HCT116 (cell line): ENCODE data around the gene CCND1. TPM values are rescaled to one million over a fixed set of nuclear protein-coding genes. Genes with fewer than 3 reads are reported as not detected.
A peak's percentile ranks its signal among the peaks of the same experiment; 100 is the strongest.

Source experiments
- ATAC-seq: fragments of 200-7000 bp; cut with Tn5 transposase; 2 replicates; pipeline ENCODE4 v1.9.1; 2020; ENCODE audit warnings: mild to moderate bottlenecking, moderate library complexity
- BruUV-seq: library from RNA; stranded (reverse); fragments of 400-500 nt; replicated peaks from 2 replicates; lab custom pipeline; 2021; lab: Mats Ljungman, UMichigan
- CTCF ChIA-PET: fragments of 300-600 bp; sonication (Branson Sonifier 250); formaldehyde crosslinking; loops from one replicate; lab custom pipeline; 2021; ENCODE audit warnings: antibody characterized with exemption; lab: Charles Lee
- POLR2A ChIA-PET: fragments of 300-600, 350-600 bp; sonication (Branson Sonifier 250); formaldehyde crosslinking; loops from one replicate; lab custom pipeline; 2021; ENCODE audit warnings: antibody characterized with exemption; lab: Charles Lee
- RAD21 ChIA-PET, 2 experiments: fragments of 300-600 bp; sonication (Branson Sonifier 250); formaldehyde crosslinking; loops; one replicate each; lab custom pipeline; 2023; ENCODE audit warnings: low total read pairs in 2 of 2; ENCODE audit not compliant: uncharacterized antibody in 2 of 2, unreplicated experiment in 2 of 2, low non-redundant PET in 1 of 2; lab: Charles Lee
- DNase-seq: peaks from one replicate; pipeline ENCODE4 v3.0.0-alpha.2; 2010; ENCODE audit warnings: low read depth, low spot score
- H2AFZ ChIP-seq: fragments of 200-600 bp; shearing (Covaris generic), sonication (generic); 2 replicates; pipeline ENCODE4 v1.6.1; 2017; ENCODE audit warnings: low read depth, mixed run types, mixed read lengths, antibody characterized with exemption, low read length; ENCODE audit not compliant: poor library complexity, severe bottlenecking
- H3K27ac ChIP-seq: 2 replicates; pipeline ENCODE4 v1.5.1; 2012; ENCODE audit warnings: low read depth, low read length
- H3K27me3 ChIP-seq: fragments of 200-600 bp; sonication (generic); 2 replicates; pipeline ENCODE4 v1.6.1; 2016; ENCODE audit warnings: mixed run types, low read length, mixed read lengths; ENCODE audit not compliant: insufficient read depth
- H3K36me3 ChIP-seq, 2 experiments: fragments of 200-500 bp in 1 of 2; fragments of 200-600 bp in 1 of 2; sonication (Bioruptor generic) in 1 of 2; sonication (generic) in 1 of 2; 2 replicates each; pipeline versions ENCODE4 v1.5.1 to v1.6.1; 2014 to 2016; ENCODE audit warnings: low read length in 2 of 2, inconsistent platforms in 1 of 2, mixed read lengths in 1 of 2, mixed run types in 1 of 2; ENCODE audit not compliant: insufficient read depth in 2 of 2, control insufficient read depth in 1 of 2
- H3K4me1 ChIP-seq, 2 experiments: fragments of 200-600 bp in 1 of 2; sonication (generic) in 1 of 2; 2 replicates each; pipeline versions ENCODE4 v1.5.1 to v1.6.1; 2012 to 2017; ENCODE audit warnings: low read length in 2 of 2, inconsistent platforms in 1 of 2, mild to moderate bottlenecking in 1 of 2, mixed read lengths in 1 of 2, mixed run types in 1 of 2, moderate library complexity in 1 of 2; ENCODE audit not compliant: insufficient read depth in 2 of 2, control insufficient read depth in 1 of 2
- H3K4me2 ChIP-seq: fragments of 200-600 bp; sonication (generic); 2 replicates; pipeline ENCODE4 v1.6.1; 2017; ENCODE audit warnings: mixed run types, low read length, mixed read lengths
- H3K4me3 ChIP-seq, 2 experiments: fragments of 200-600 bp in 1 of 2; sonication (generic) in 1 of 2; replicated peaks in 1 of 2; 2 replicates each; pipeline ENCODE4 v1.5.1; 2011 to 2016; ENCODE audit warnings: low read length in 2 of 2, control low read depth in 1 of 2, low read depth in 1 of 2, mild to moderate bottlenecking in 1 of 2, mixed read lengths in 1 of 2, mixed run types in 1 of 2
- H3K79me2 ChIP-seq: fragments of 200-600 bp; sonication (generic); 2 replicates; pipeline ENCODE4 v1.6.1; 2017; ENCODE audit warnings: mild to moderate bottlenecking, mixed run types, low read length, moderate library complexity, mixed read lengths; ENCODE audit not compliant: insufficient read depth
- H3K9ac ChIP-seq: fragments of 200-600 bp; sonication (generic); 2 replicates; pipeline ENCODE4 v1.6.1; 2016; ENCODE audit warnings: low read length, mixed read lengths
- H3K9me2 ChIP-seq: fragments of 200-600 bp; sonication (generic), shearing (Covaris generic); 2 replicates; pipeline ENCODE4 v1.6.1; 2017; ENCODE audit warnings: mixed run types, mild to moderate bottlenecking, moderate library complexity; ENCODE audit not compliant: insufficient read depth
- H3K9me3 ChIP-seq, 2 experiments: fragments of 200-500 bp in 1 of 2; fragments of 200-600 bp in 1 of 2; sonication (Bioruptor generic) in 1 of 2; sonication (generic) in 1 of 2; 2 replicates each; pipeline ENCODE4 v1.6.1; 2014 to 2017; ENCODE audit warnings: low read length in 2 of 2, mixed read lengths in 2 of 2, inconsistent platforms in 1 of 2, low read depth in 1 of 2, mild to moderate bottlenecking in 1 of 2, mixed run types in 1 of 2, moderate library complexity in 1 of 2; ENCODE audit not compliant: control insufficient read depth in 1 of 2, insufficient read depth in 1 of 2
- H4K20me1 ChIP-seq: fragments of 200-600 bp; sonication (generic), shearing (Covaris generic); 2 replicates; pipeline ENCODE4 v1.6.1; 2017; ENCODE audit warnings: mixed run types, mild to moderate bottlenecking, moderate library complexity; ENCODE audit not compliant: insufficient read depth
- POLR2A ChIP-seq: IDR thresholded peaks from 2 replicates; pipeline ENCODE4 v1.7.0; 2011; ENCODE audit warnings: borderline replicate concordance; ENCODE audit not compliant: insufficient read depth, insufficient read length; ENCODE audit errors: extremely low read depth
- POLR2AphosphoS5 ChIP-seq: IDR thresholded peaks from 2 replicates; pipeline ENCODE4 v1.6.1; 2011; ENCODE audit warnings: mild to moderate bottlenecking, low read depth, low read length, moderate library complexity
- SIN3A ChIP-seq: IDR thresholded peaks from 2 replicates; pipeline ENCODE4 v1.6.1; 2012; ENCODE audit warnings: low read depth
- SP1 ChIP-seq: IDR thresholded peaks from 2 replicates; pipeline ENCODE4 v1.6.1; 2012; ENCODE audit warnings: low read depth
- TCF7L2 ChIP-seq: IDR thresholded peaks from 2 replicates; pipeline ENCODE4 v1.7.0; 2011; ENCODE audit warnings: borderline replicate concordance, inconsistent platforms; ENCODE audit not compliant: insufficient read depth, insufficient read length; ENCODE audit errors: extremely low read depth
- ZFX ChIP-seq: fragments of 450-650 bp; IDR thresholded peaks from 2 replicates; pipeline ENCODE4 v1.6.1; 2017
- intact Hi-C: fragments of 100-400 bp; cut with micrococcal nuclease; formaldehyde crosslinking; loops from 2 replicates; pipeline ENCODE4 v1.10.0; 2022
- total RNA-seq: library from RNA; stranded (reverse); gene quantifications from one replicate; pipeline ENCODE4 v1.2.1, GENCODE V29; 2021; ENCODE audit not compliant: unreplicated experiment
- TF ChIP-seq, protein P1 (sequence below): IDR thresholded peaks from 2 replicates; pipeline ENCODE4 v1.6.1; 2011; ENCODE audit warnings: mild to moderate bottlenecking, low read length, moderate library complexity; ENCODE audit not compliant: insufficient replicate concordance; ENCODE audit errors: extremely low read depth
- TF ChIP-seq, protein P2 (sequence below): IDR thresholded peaks from 2 replicates; pipeline ENCODE4 v1.6.1; 2012

CCND1 gene
- total RNA-seq, 1 experiment from 2014 or later: 601 TPM

DNA sequence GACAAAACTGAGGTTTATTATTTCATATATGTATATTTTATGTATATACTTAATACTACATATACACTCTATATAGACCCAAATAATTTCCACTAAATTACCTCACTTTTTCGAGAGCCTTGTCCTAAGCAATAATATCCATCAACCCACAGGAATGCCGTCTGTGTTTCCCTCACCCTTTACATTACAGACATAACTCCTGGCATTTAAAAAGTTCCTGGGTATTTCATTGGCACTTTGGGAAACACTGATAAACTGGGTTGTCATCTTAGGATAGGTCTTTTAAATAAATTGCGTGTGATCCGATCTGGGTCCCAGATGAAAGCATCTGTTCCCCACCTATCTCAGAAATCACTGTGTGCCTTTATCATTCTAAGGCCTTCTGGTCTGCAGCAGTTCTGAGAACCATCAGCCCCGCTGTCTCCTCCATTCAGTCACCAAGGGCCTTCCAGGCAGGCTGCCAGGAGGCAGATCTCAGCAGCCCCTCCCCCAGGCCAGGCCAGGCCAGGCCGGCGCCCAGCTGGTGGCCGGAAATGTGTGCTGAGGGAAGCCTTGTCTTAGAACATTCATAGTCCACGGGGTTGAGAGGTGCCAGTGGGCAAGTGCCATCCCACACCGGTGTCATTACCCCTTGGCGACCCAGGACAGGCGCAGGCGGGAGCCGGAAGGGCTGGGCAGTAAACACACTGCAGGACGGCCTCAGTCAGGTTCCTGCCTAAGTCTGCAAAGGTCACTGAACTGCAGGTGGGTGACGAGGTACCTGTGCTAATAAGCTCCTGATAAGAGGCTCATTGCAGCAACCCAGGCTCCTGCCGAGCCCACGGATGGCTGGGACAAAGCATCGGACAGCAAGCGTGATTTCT lies 59.6 kb downstream of the CCND1 start:
- Histone ChIP-seq H3K4me3 (peak overlapping the region; percentile 0 to 40), H3K9me3 (no peaks in the 10 kb centered on the region), H3K4me1 (peaks cover 46 to 68% of the 10 kb centered on the region in 2 experiments), H3K9me2 (no peaks in the 10 kb centered on the region), H3K9ac (peak overlapping the region; percentile 44), H3K27me3 (no peaks in the 10 kb centered on the region), H4K20me1 (no peaks in the 10 kb centered on the region), H3K36me3 (no peaks in the 10 kb centered on the region), H2AFZ (peak overlapping the region; percentile 29)
- no peak for DNase-seq
- intact Hi-C loops: no loop called here
- RAD21 ChIA-PET: no interaction called here
- peak; percentile 66; the same call in 1 of the 2 replicates for TF ChIP-seq SP1
- TF ChIP-seq POLR2AphosphoS5: peak; percentile 56
- 0 out of 2 replicates have a peak, but pooled peaks have one; percentile 53 for TF ChIP-seq SIN3A
- TF ChIP-seq, protein P1, sequence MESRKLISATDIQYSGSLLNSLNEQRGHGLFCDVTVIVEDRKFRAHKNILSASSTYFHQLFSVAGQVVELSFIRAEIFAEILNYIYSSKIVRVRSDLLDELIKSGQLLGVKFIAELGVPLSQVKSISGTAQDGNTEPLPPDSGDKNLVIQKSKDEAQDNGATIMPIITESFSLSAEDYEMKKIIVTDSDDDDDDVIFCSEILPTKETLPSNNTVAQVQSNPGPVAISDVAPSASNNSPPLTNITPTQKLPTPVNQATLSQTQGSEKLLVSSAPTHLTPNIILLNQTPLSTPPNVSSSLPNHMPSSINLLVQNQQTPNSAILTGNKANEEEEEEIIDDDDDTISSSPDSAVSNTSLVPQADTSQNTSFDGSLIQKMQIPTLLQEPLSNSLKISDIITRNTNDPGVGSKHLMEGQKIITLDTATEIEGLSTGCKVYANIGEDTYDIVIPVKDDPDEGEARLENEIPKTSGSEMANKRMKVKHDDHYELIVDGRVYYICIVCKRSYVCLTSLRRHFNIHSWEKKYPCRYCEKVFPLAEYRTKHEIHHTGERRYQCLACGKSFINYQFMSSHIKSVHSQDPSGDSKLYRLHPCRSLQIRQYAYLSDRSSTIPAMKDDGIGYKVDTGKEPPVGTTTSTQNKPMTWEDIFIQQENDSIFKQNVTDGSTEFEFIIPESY: no peak
- TF ChIP-seq, protein P2, sequence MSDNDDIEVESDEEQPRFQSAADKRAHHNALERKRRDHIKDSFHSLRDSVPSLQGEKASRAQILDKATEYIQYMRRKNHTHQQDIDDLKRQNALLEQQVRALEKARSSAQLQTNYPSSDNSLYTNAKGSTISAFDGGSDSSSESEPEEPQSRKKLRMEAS: peak; percentile 73
- TF ChIP-seq TCF7L2: peak; percentile 46
- no peak for TF ChIP-seq POLR2A
- 0 out of 2 replicates have a peak, but pooled peaks have one; percentile 19 for TF ChIP-seq ZFX
- TF ChIP-seq, all 23 proteins: peak for 6
- ATAC-seq: peak; percentile 39
- no TSS peak for BruUV-seq
- ChIA-PET CTCF (no interaction called here), POLR2A (interaction anchor here (1.0 to 2.5 kb wide), 3 partner anchors 9 to 11 kb away, joined by 3 to 12 read pairs (median 4); no protein-coding TSS in a partner anchor)
- Histone ChIP-seq H3K79me2 (no peaks in the 10 kb centered on the region; the same call in 1 of the 2 replicates), H3K4me2 (peak overlapping the region; percentile 96), H3K27ac (peak overlapping the region; percentile 80)
